K562 (cell line): ENCODE results near the gene PKP1. TPM values are rescaled to one million over a fixed set of nuclear protein-coding genes. Genes with fewer than 3 reads are reported as not detected.
A peak's percentile ranks its signal among the peaks of the same experiment; 100 is the strongest.

ENCODE experiments used
- ATAC-seq: fragments of 200-7000 bp; cut with Tn5 transposase; 3 replicates; pipeline ENCODE4 v1.9.1; 2020; ENCODE audit warnings: moderate library complexity
- BruUV-seq: library from RNA; stranded (reverse); fragments of 400-500 nt; replicated peaks from 2 replicates; lab custom pipeline; 2021; lab: Mats Ljungman, UMichigan
- CTCF ChIA-PET: fragments of 300-600 bp; formaldehyde crosslinking; extraction: SDS; loops from one replicate; lab custom pipeline; 2021; ENCODE audit warnings: low intra/inter-chr PET ratio; lab: Yijun Ruan, JAX
- POLR2A ChIA-PET: fragments of 300-600, 350-650 bp; sonication (Branson Sonifier 250); formaldehyde crosslinking; extraction: SDS; loops from one replicate; lab custom pipeline; 2021; ENCODE audit warnings: antibody characterized with exemption, inconsistent platforms; lab: Yijun Ruan, JAX
- DNase-seq, 4 experiments: peaks; one replicate each; pipeline versions ENCODE4 v3.0.0 to v3.0.0-alpha.2; 2011 to 2018; ENCODE audit warnings: low spot score in 3 of 4, mixed read lengths in 3 of 4; ENCODE audit errors: extremely low read depth in 1 of 4
- FAIRE-seq: peaks from 2 replicates; lab custom pipeline; 2011; peaks lifted over from hg19 to GRCh38; lab: Jason Lieb, UNC
- H2AFZ ChIP-seq: 2 replicates; pipeline ENCODE4 v1.6.0; 2011; ENCODE audit warnings: low read depth, low read length, control low read depth, inconsistent platforms
- H3K27ac ChIP-seq: fragments of 200-600 bp; 3 replicates; pipeline ENCODE4 v1.8.0; 2011; ENCODE audit warnings: low read depth, mild to moderate bottlenecking, control low read depth, inconsistent platforms, low read length, moderate library complexity, mixed read lengths; ENCODE audit errors: extremely low read depth
- H3K27me3 ChIP-seq, 2 experiments: fragments of 300-600 bp in 1 of 2; 2 replicates in 1 of 2; 3 replicates in 1 of 2; pipeline versions ENCODE4 v1.6.0 to v1.8.0; 2011; ENCODE audit warnings: inconsistent platforms in 2 of 2, low read length in 2 of 2, mild to moderate bottlenecking in 1 of 2, mixed read lengths in 1 of 2, moderate library complexity in 1 of 2; ENCODE audit not compliant: control insufficient read depth in 2 of 2, insufficient read depth in 2 of 2
- H3K36me3 ChIP-seq: fragments of 300-600 bp; 3 replicates; pipeline ENCODE4 v1.8.0; 2011; ENCODE audit warnings: mild to moderate bottlenecking, low read length, inconsistent platforms; ENCODE audit not compliant: control insufficient read depth, insufficient read depth
- H3K4me1 ChIP-seq, 2 experiments: fragments of 200-600 bp in 1 of 2; replicated peaks in 1 of 2; 2 replicates in 1 of 2; 3 replicates in 1 of 2; pipeline versions ENCODE4 v1.5.1 to v1.8.0; 2011; ENCODE audit warnings: inconsistent platforms in 2 of 2, low read length in 2 of 2, mild to moderate bottlenecking in 1 of 2, mixed read lengths in 1 of 2, moderate library complexity in 1 of 2; ENCODE audit not compliant: control insufficient read depth in 2 of 2, insufficient read depth in 2 of 2
- H3K4me2 ChIP-seq: 2 replicates; pipeline ENCODE4 v1.6.1; 2011; ENCODE audit warnings: low read length, control low read depth, inconsistent platforms, mixed read lengths; ENCODE audit not compliant: insufficient read depth
- H3K4me3 ChIP-seq: fragments of 200-600 bp; sonication (generic), shearing (Covaris generic); 2 replicates; pipeline ENCODE4 v1.5.1; 2016; ENCODE audit warnings: control low read depth, inconsistent platforms
- H3K79me2 ChIP-seq: fragments of 200-600 bp; 3 replicates; pipeline ENCODE4 v1.8.0; 2011; ENCODE audit warnings: low read length, inconsistent platforms; ENCODE audit not compliant: control insufficient read depth, insufficient read depth
- H3K9ac ChIP-seq, 2 experiments: 2 replicates each; pipeline versions ENCODE4 v1.6.0 to v1.6.1; 2011; ENCODE audit warnings: low read depth in 2 of 2, low read length in 2 of 2, control low read depth in 1 of 2, inconsistent platforms in 1 of 2, mild to moderate bottlenecking in 1 of 2, mixed read lengths in 1 of 2; ENCODE audit not compliant: insufficient read depth in 1 of 2
- H3K9me1 ChIP-seq: one replicate; pipeline ENCODE4 v1.6.0; 2011; ENCODE audit warnings: inconsistent platforms, mild to moderate bottlenecking, low read length, moderate library complexity; ENCODE audit not compliant: control insufficient read depth, insufficient read depth
- H3K9me3 ChIP-seq: replicated peaks from 2 replicates; pipeline ENCODE4 v1.5.1; 2011; ENCODE audit warnings: low read depth, low read length, inconsistent platforms; ENCODE audit not compliant: control insufficient read depth, insufficient read depth
- H4K20me1 ChIP-seq: replicated peaks from 2 replicates; pipeline ENCODE4 v1.6.1; 2011; ENCODE audit warnings: low read length, inconsistent platforms, mixed read lengths; ENCODE audit not compliant: control insufficient read depth, insufficient read depth
- BACH1 ChIP-seq: fragments of 200-800 bp; sonication (Bioruptor generic); IDR thresholded peaks from 2 replicates; pipeline ENCODE4 v1.6.1; 2016; ENCODE audit warnings: missing genetic modification characterization, missing compliant biosample characterization
- COPS2 ChIP-seq: fragments of 450-650 bp; conservative IDR thresholded peaks from 2 replicates; pipeline ENCODE4 v1.6.1; 2016; ENCODE audit warnings: mild to moderate bottlenecking, moderate library complexity
- FOSL1 ChIP-seq: fragments of 200-800 bp; sonication (Bioruptor generic); conservative IDR thresholded peaks from 2 replicates; pipeline ENCODE4 v1.6.1; 2016; ENCODE audit warnings: missing genetic modification characterization, missing compliant biosample characterization
- HSF4 ChIP-seq: fragments of 250-450 bp; sonication (Bioruptor Pico); IDR thresholded peaks from 2 replicates; pipeline ENCODE4 v2.1.2; 2022; ENCODE audit warnings: mild to moderate bottlenecking, moderate library complexity, borderline replicate concordance
- MEF2D ChIP-seq: conservative IDR thresholded peaks from 2 replicates; pipeline ENCODE4 v1.6.1; 2016; ENCODE audit warnings: low read depth, missing genetic modification characterization, missing compliant biosample characterization
- POLR2AphosphoS5 ChIP-seq: IDR thresholded peaks from 2 replicates; pipeline ENCODE4 v1.6.1; 2011; ENCODE audit warnings: mild to moderate bottlenecking, low read depth, low read length, moderate library complexity; ENCODE audit not compliant: control insufficient read depth, insufficient read depth
- SAFB2 ChIP-seq: fragments of 200-400 bp; formaldehyde crosslinking; IDR thresholded peaks from 2 replicates; pipeline ENCODE4 v1.6.1; 2018; ENCODE audit warnings: borderline replicate concordance, low read length, low read depth, moderate library complexity; ENCODE audit not compliant: severe bottlenecking
- SETDB1 ChIP-seq: IDR thresholded peaks from one replicate; pipeline ENCODE4 v1.6.1; 2012; ENCODE audit warnings: low read length, control low read depth, inconsistent platforms
- SREBF2 ChIP-seq: sonication (generic); formaldehyde crosslinking; IDR thresholded peaks from 2 replicates; pipeline ENCODE4 v1.4.0; 2020; ENCODE audit warnings: mild to moderate bottlenecking, missing genetic modification reagents
- SRSF7 ChIP-seq: fragments of 200-400 bp; formaldehyde crosslinking; optimal IDR thresholded peaks from 2 replicates; pipeline ENCODE3; 2017; ENCODE audit warnings: mild to moderate bottlenecking, low read depth, low read length
- U2AF2 ChIP-seq: fragments of 200-400 bp; formaldehyde crosslinking; optimal IDR thresholded peaks from 2 replicates; pipeline ENCODE3; 2017; ENCODE audit warnings: low read depth, mild to moderate bottlenecking, low read length
- ZNF184 ChIP-seq: sonication (generic); formaldehyde crosslinking; IDR thresholded peaks from 2 replicates; pipeline ENCODE4 v1.5.0; 2020; ENCODE audit warnings: missing genetic modification reagents
- ZNF551 ChIP-seq: fragments of 250-450 bp; sonication (Bioruptor Pico); IDR thresholded peaks from 2 replicates; pipeline ENCODE4 v1.5.0; 2021; ENCODE audit warnings: mild to moderate bottlenecking, moderate library complexity
- ZNF699 ChIP-seq: fragments of 250-450 bp; sonication (Bioruptor Pico); IDR thresholded peaks from 2 replicates; pipeline ENCODE4 v1.8.0; 2021; ENCODE audit warnings: mild to moderate bottlenecking, moderate library complexity; ENCODE audit not compliant: insufficient replicate concordance
- WGBS: fragments of 100-300 bp; shearing (Covaris generic); methylation state at CpG from one replicate; pipeline ENCODE4 v1.1.6; 2016; ENCODE audit warnings: low coverage, mixed read lengths; ENCODE audit not compliant: insufficient coverage; ENCODE audit errors: missing lambda C conversion rate; 5-methylcytosine and 5-hydroxymethylcytosine counted together
- in situ Hi-C: fragments of 300-500 bp; cut with MboI; formaldehyde crosslinking; loops from 4 replicates; pipeline ENCODE4 v1.15.0; 2018; ENCODE audit warnings: inconsistent platforms, mixed read lengths
- intact Hi-C: fragments of 100-400 bp; cut with micrococcal nuclease; formaldehyde crosslinking; loops from 2 replicates; pipeline ENCODE4 v1.14.2; 2022
- polyA plus RNA-seq, 8 experiments: library from polyadenylated mRNA; depleted of rRNA in 4 of 8; stranded (reverse) in 5 of 8; unstranded in 3 of 8; fragments of >200 nt; fragmentation: Nextera tagmentation in 2 of 8; fragmentation: Illumina TruSeq in 1 of 8; extraction: Ambion mirVana in 2 of 8; extraction: Trizol in 1 of 8; gene quantifications; 2 replicates each; pipeline versions ENCODE4 v1.2.1 to v1.2.3, GENCODE V29; 2011 to 2014; ENCODE audit warnings: inconsistent platforms in 1 of 8, missing spikeins in 1 of 8
- total RNA-seq, 7 experiments: library from RNA; depleted of rRNA in 6 of 7; stranded (reverse); fragments of >200 nt in 6 of 7; fragmentation: Illumina TruSeq in 2 of 7; extraction: Trizol in 2 of 7; gene quantifications; 2 replicates each; pipeline versions ENCODE4 v1.2.1 to v1.2.3, GENCODE V29; 2011 to 2021; ENCODE audit warnings: low replicate concordance in 1 of 7
- TF ChIP-seq, protein P1 (sequence below): fragments of 450-650 bp; IDR thresholded peaks from 2 replicates; pipeline ENCODE4 v1.6.1; 2016; ENCODE audit warnings: low read depth

The PKP1 gene
- total and polyA plus RNA-seq, 9 of the 15 experiments (the other 6 are each of a cell fraction or from before 2014, with no cell fraction given): not detected

DNA sequence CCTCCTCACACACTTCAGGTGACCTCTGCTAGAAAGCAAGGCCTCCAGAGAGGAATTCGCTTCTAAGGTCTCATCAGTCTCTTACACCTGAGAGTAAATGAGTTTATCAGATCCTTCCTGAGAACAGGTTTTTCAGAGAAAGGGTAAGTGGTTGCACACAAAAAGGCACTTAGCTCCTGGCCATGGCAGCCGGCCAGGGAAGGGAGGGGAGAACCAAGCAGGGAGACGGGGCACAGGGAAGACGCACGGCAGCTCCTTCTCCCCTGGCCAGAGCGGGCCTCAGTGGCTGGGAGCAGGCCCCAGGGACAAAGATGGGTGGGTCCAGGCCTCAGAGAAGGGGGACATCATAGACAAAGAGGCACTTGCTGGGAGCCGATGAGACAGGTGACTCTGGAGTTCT is 97.8 kb downstream of the PKP1 start:
- Histone ChIP-seq H3K9me3 (no peaks in the 10 kb centered on the region), H3K36me3 (no peaks in the 10 kb centered on the region), H3K79me2 (no peaks in the 10 kb centered on the region), H3K4me1 (no peaks in the 10 kb centered on the region; a peak in 1 of 5 replicates)
- no peak for ATAC-seq
- FAIRE-seq: no peak
- no peak for TF ChIP-seq HSF4 (CRISPR knock-in tag)
- no peak for TF ChIP-seq U2AF2
- TF ChIP-seq MEF2D: no peak
- no peak for TF ChIP-seq SAFB2
- TF ChIP-seq FOSL1 (tag): no peak
- TF ChIP-seq, protein P1, sequence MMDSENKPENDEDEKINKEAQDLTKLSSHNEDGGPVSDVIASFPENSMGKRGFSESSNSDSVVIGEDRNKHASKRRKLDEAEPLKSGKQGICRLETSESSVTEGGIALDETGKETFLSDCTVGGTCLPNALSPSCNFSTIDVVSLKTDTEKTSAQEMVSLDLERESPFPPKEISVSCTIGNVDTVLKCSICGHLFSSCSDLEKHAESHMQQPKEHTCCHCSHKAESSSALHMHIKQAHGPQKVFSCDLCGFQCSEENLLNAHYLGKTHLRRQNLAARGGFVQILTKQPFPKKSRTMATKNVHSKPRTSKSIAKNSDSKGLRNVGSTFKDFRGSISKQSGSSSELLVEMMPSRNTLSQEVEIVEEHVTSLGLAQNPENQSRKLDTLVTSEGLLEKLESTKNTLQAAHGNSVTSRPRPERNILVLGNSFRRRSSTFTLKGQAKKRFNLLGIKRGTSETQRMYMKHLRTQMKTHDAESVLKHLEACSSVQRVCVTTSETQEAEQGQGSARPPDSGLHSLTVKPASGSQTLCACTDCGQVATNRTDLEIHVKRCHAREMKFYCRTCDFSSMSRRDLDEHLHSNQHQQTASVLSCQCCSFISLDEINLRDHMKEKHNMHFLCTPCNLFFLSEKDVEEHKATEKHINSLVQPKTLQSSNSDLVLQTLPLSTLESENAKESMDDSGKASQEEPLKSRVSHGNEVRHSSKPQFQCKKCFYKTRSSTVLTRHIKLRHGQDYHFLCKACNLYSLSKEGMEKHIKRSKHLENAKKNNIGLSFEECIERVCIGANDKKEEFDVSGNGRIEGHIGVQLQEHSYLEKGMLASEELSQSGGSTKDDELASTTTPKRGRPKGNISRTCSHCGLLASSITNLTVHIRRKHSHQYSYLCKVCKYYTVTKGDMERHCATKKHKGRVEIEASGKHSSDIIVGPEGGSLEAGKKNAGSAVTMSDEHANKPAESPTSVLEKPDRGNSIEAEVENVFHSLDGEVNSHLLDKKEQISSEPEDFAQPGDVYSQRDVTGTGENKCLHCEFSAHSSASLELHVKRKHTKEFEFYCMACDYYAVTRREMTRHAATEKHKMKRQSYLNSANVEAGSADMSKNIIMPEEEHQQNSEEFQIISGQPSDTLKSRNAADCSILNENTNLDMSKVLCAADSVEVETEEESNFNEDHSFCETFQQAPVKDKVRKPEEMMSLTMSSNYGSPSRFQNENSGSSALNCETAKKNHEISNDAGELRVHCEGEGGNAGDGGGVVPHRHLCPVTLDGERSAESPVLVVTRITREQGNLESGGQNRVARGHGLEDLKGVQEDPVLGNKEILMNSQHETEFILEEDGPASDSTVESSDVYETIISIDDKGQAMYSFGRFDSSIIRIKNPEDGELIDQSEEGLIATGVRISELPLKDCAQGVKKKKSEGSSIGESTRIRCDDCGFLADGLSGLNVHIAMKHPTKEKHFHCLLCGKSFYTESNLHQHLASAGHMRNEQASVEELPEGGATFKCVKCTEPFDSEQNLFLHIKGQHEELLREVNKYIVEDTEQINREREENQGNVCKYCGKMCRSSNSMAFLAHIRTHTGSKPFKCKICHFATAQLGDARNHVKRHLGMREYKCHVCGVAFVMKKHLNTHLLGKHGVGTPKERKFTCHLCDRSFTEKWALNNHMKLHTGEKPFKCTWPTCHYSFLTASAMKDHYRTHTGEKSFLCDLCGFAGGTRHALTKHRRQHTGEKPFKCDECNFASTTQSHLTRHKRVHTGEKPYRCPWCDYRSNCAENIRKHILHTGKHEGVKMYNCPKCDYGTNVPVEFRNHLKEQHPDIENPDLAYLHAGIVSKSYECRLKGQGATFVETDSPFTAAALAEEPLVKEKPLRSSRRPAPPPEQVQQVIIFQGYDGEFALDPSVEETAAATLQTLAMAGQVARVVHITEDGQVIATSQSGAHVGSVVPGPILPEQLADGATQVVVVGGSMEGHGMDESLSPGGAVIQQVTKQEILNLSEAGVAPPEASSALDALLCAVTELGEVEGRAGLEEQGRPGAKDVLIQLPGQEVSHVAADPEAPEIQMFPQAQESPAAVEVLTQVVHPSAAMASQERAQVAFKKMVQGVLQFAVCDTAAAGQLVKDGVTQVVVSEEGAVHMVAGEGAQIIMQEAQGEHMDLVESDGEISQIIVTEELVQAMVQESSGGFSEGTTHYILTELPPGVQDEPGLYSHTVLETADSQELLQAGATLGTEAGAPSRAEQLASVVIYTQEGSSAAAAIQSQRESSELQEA: no peak
- no peak for TF ChIP-seq COPS2
- TF ChIP-seq ZNF699: no peak
- no peak for TF ChIP-seq SRSF7
- TF ChIP-seq ZNF551 (CRISPR knock-in tag): no peak
- no peak for TF ChIP-seq SETDB1
- no peak for TF ChIP-seq ZNF184
- TF ChIP-seq BACH1 (tag): no peak
- no peak for TF ChIP-seq SREBF2
- TF ChIP-seq POLR2AphosphoS5: no peak
- TF ChIP-seq, all 486 proteins: peak for 0
- H3K27ac ChIP-seq: no peak overlapping the region
- ChIA-PET POLR2A (interaction anchor here (0.6 to 1.6 kb wide), 2 partner anchors 16 to 112 kb away, joined by 4 read pairs; no protein-coding TSS in a partner anchor), CTCF (no interaction called here)
- in situ Hi-C loops: no loop called here
- no TSS peak for BruUV-seq
- H2AFZ ChIP-seq: no peak overlapping the region
- H3K4me2 ChIP-seq: no peak overlapping the region
- H3K27me3 ChIP-seq: peaks cover 20 to 66% of the 10 kb centered on the region in 2 experiments; a peak in 4 of 5 replicates
- intact Hi-C loops: no loop called here
- 1% methylated on average over 7 of the region's 7 CpGs for WGBS
- no peak for DNase-seq
- no peak overlapping the region for H3K4me3 ChIP-seq
- H3K9ac ChIP-seq: peak overlapping the region in 1 of 2 experiments; percentile 56; a peak in 1 of 4 replicates
- peaks cover 38% of the 10 kb centered on the region for H4K20me1 ChIP-seq
- H3K9me1 ChIP-seq: no peaks in the 10 kb centered on the region
